Spleen (tissue), 11 donors: ENCODE data around the gene CYP11A1. TPM values are rescaled to one million over a fixed set of nuclear protein-coding genes. Genes with fewer than 3 reads are reported as not detected.

Source experiments
- DNase-seq: peaks from one replicate; pipeline ENCODE4 v3.0.0-alpha.2; 2020
- H3K27ac ChIP-seq, 8 donors: fragments of 200-600 bp; sonication (generic) in 7 of 8; 1 replicate in 4 of 8; 2 replicates in 4 of 8; pipeline versions ENCODE4 v1.5.0 to v1.8.0; 2016 to 2021; ENCODE audit warnings: inconsistent platforms in 4 of 8, mild to moderate bottlenecking in 4 of 8, moderate library complexity in 1 of 8
- H3K27me3 ChIP-seq, 7 donors: fragments of 200-600 bp; sonication (generic) in 6 of 7; replicated peaks in 1 of 7; 1 replicate in 4 of 7; 2 replicates in 3 of 7; pipeline versions ENCODE4 v1.5.0 to v1.8.0; 2016 to 2021; ENCODE audit warnings: inconsistent platforms in 3 of 7, mild to moderate bottlenecking in 1 of 7
- H3K36me3 ChIP-seq, 6 donors: fragments of 200-600 bp; sonication (generic) in 5 of 6; 1 replicate in 4 of 6; 2 replicates in 2 of 6; pipeline versions ENCODE4 v1.5.0 to v1.8.0; 2016 to 2021; ENCODE audit warnings: inconsistent platforms in 2 of 6
- H3K4me1 ChIP-seq, 6 donors: fragments of 200-600 bp; sonication (generic) in 5 of 6; 1 replicate in 3 of 6; 2 replicates in 3 of 6; pipeline versions ENCODE4 v1.5.0 to v1.8.0; 2016 to 2021; ENCODE audit warnings: inconsistent platforms in 3 of 6
- H3K4me3 ChIP-seq, 8 donors: fragments of 200-600 bp; sonication (generic) in 7 of 8; 1 replicate in 4 of 8; 2 replicates in 4 of 8; pipeline versions ENCODE4 v1.5.0 to v1.8.0; 2016 to 2021; ENCODE audit warnings: inconsistent platforms in 4 of 8, mild to moderate bottlenecking in 4 of 8, moderate library complexity in 2 of 8
- H3K9me3 ChIP-seq, 8 donors: fragments of 200-600 bp; sonication (generic) in 7 of 8; 1 replicate in 4 of 8; 2 replicates in 4 of 8; pipeline versions ENCODE4 v1.5.0 to v1.8.0; 2016 to 2021; ENCODE audit warnings: inconsistent platforms in 4 of 8
- POLR2A ChIP-seq, 3 donors: fragments of 450-650 bp; IDR thresholded peaks; one replicate each; pipeline ENCODE4 v1.5.1; 2017; ENCODE audit warnings: antibody characterized with exemption in 3 of 3, mild to moderate bottlenecking in 1 of 3
- POLR2AphosphoS5 ChIP-seq, 3 donors: sonication (generic); formaldehyde crosslinking; IDR thresholded peaks; one replicate each; pipeline ENCODE4 v1.5.1; 2017; ENCODE audit warnings: antibody characterized with exemption in 3 of 3
- WGBS, 5 donors: extraction: QIAGEN DNeasy Blood & Tissue Kit in 3 of 5; methylation state at CpG; one replicate each; pipeline versions ENCODE4 v1.1.5 to v1.1.7; 2013 to 2018; 5-methylcytosine and 5-hydroxymethylcytosine counted together
- intact Hi-C: fragments of 100-400 bp; cut with DNase I; formaldehyde crosslinking; loops from one replicate; pipeline ENCODE4 v1.15.0; 2023; ENCODE audit warnings: low total_unique reads
- polyA plus RNA-seq, 3 donors: library from polyadenylated mRNA; stranded (reverse); fragments of 200-250 nt; gene quantifications; one replicate each; pipeline ENCODE4 v1.2.1, GENCODE V29; 2013
- total RNA-seq, 7 donors: library from RNA; depleted of rRNA in 3 of 7; stranded (reverse); fragments of >200 nt in 3 of 7; fragmentation: NEBNext Ultra II Directional in 4 of 7; extraction: Animal tissue kit (Norgen Biotek cat#: 25700) in 4 of 7; gene quantifications; one replicate each; pipeline versions ENCODE4 v1.1.0 to v1.2.1, GENCODE V29; 2016 to 2021
- TF ChIP-seq, protein P1 (sequence below), 11 experiments: fragments of 200-600 bp in 7 of 11; fragments of 450-650 bp in 4 of 11; sonication (generic) in 4 of 11; IDR thresholded peaks in 8 of 11; conservative IDR thresholded peaks in 3 of 11; 1 replicate in 7 of 11; 2 replicates in 4 of 11; pipeline versions ENCODE4 v1.4.0 to v1.8.0; 2016 to 2021; ENCODE audit warnings: antibody characterized with exemption in 11 of 11, inconsistent platforms in 4 of 11, mild to moderate bottlenecking in 1 of 11
- donor health status: healthy with polysubstance abuse.
- donor health status: DM: no; HTN: no; CAD: no; lungs with moderate emphysema.
- donor health status: DM: no; HTN: no; CAD: no.
- donor health status: Bipolar disorder and iron deficiency.
- donor health status: healthy.
- donor health status: DM: no; HTN: no; CAD: no.
- donor health status: DM: yes; HTN: yes; CAD: no.

The CYP11A1 gene
- total and polyA plus RNA-seq, 10 donors: 1.6 to 14.3 (median 4.9) TPM

DNA sequence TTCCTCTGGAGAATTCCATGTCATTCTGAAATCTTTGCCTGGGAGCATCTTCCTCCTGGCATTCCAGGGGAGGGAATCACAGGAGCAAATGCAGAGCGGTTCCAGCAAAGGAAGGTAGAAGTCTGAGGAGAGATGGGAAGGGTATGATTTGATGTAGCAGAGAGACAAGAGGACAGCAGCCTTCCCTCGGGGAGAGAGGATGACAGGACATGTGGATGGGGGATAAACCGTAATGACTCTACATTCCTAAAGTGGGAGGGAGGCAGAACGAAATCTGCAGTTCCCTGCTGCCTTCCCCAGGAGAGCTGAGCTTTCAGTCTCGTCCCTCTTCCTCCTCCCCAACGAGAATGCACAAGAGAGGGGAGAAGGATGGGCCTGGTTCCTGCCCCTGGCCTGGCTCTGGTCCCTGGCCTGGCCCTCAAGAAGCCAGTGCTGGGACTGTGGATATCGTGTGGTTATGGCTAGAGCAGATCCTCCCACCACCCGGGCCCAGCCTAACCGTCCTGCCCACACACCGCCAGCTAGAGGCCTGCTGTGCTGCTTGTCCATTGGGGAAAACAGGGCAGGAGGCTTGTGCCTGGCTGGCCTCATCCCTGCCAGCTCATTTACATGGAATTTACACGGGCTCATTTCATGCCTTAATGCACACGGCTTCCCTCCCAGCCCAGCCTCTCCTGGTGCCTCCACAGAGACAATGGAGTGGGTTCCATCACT lies 39.7 kb upstream of the CYP11A1 start:
- peaks cover 57 to 100% (median 86%) of the 10 kb centered on the region in 6 donors for H3K4me1 ChIP-seq
- intact Hi-C loops: no loop called here
- no peak overlapping the region for H3K4me3 ChIP-seq
- TF ChIP-seq POLR2AphosphoS5 (IDR thresholded peaks at IDR 0.05) (peak; percentile 22 to 67 (median 61)), POLR2A (IDR thresholded peaks at IDR 0.05) (no peak)
- TF ChIP-seq, protein P1, sequence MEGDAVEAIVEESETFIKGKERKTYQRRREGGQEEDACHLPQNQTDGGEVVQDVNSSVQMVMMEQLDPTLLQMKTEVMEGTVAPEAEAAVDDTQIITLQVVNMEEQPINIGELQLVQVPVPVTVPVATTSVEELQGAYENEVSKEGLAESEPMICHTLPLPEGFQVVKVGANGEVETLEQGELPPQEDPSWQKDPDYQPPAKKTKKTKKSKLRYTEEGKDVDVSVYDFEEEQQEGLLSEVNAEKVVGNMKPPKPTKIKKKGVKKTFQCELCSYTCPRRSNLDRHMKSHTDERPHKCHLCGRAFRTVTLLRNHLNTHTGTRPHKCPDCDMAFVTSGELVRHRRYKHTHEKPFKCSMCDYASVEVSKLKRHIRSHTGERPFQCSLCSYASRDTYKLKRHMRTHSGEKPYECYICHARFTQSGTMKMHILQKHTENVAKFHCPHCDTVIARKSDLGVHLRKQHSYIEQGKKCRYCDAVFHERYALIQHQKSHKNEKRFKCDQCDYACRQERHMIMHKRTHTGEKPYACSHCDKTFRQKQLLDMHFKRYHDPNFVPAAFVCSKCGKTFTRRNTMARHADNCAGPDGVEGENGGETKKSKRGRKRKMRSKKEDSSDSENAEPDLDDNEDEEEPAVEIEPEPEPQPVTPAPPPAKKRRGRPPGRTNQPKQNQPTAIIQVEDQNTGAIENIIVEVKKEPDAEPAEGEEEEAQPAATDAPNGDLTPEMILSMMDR (IDR thresholded peaks at IDR 0.05 in 8 of 11, conservative IDR thresholded peaks at IDR 0.05 in 3 of 11): no peak
- H3K27ac ChIP-seq: peak overlapping the region; percentile 48 to 93 (median 82)
- H3K9me3 ChIP-seq: no peaks in the 10 kb centered on the region
- peaks cover 0 to 33% (median 24%) of the 10 kb centered on the region in 6 donors for H3K36me3 ChIP-seq
- 31 to 62% (median 51%) methylated on average over 11 to 12 of the region's 12 CpGs for WGBS, 5 donors
- DNase-seq: no peak
- H3K27me3 ChIP-seq: no peaks in the 10 kb centered on the region

DNA sequence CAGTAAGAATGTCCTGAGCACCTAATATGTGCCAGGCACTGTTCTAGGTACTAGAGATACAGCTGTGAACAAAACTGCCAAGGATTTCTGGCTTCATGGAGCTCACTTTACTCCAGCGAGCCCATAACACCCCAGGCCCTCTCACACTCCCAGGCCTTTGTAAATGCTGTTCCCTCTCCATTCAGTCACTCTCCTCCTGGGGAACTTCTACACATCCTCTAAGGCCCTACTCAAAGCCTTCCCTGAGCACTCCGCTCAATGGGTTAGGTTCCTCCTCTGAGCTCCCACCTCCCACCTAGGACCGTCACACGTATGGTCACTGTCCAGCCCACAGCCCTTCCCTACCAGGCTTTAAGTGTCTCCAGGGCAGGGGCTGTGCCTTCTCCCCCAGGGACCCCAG lies 39.1 kb upstream of the CYP11A1 start:
- Histone ChIP-seq H3K36me3 (peaks cover 0 to 27% (median 17%) of the 10 kb centered on the region in 6 donors), H3K4me3 (no peak overlapping the region), H3K9me3 (no peaks in the 10 kb centered on the region), H3K4me1 (peaks cover 63 to 100% (median 90%) of the 10 kb centered on the region in 6 donors), H3K27ac (peak overlapping the region; percentile 48 to 93 (median 82)), H3K27me3 (no peaks in the 10 kb centered on the region)
- TF ChIP-seq, protein P1 (IDR thresholded peaks at IDR 0.05 in 8 of 11, conservative IDR thresholded peaks at IDR 0.05 in 3 of 11): no peak
- no peak for TF ChIP-seq POLR2AphosphoS5 (IDR thresholded peaks at IDR 0.05)
- no peak for TF ChIP-seq POLR2A (IDR thresholded peaks at IDR 0.05)
- DNase-seq: no peak
- 80 to 86% (median 84%) methylated on average over 4 of the region's 4 CpGs for WGBS, 5 donors
- intact Hi-C loops: no loop called here

DNA sequence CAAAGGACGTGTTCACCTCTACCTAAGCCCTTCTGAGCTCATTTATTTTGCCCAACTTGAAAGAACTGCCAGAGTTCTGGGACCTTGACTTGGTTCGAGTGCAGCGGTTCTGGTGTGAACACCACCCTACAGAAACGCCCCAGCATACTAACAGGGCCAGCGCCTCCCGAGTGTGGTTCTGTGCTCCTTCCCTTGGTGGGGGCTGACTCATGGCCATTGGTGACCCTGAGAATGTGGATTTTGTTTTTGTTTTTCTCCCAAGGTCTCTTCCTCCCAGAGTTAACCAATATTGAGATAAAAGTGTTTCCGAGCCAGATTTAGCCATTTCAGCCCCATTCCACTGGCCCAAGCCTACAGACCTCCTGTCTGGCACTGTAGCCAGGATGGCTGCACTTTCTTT lies 38.4 kb upstream of the CYP11A1 start:
- no peaks in the 10 kb centered on the region for H3K27me3 ChIP-seq
- H3K9me3 ChIP-seq: no peaks in the 10 kb centered on the region
- 60 to 85% (median 66%) methylated on average over 7 of the region's 7 CpGs for WGBS, 5 donors
- TF ChIP-seq POLR2AphosphoS5 (IDR thresholded peaks at IDR 0.05) (peak in 2 of 3 donors; percentile 57 to 64), POLR2A (IDR thresholded peaks at IDR 0.05) (no peak)
- DNase-seq: no peak
- peaks cover 69 to 100% (median 94%) of the 10 kb centered on the region in 6 donors for H3K4me1 ChIP-seq
- H3K4me3 ChIP-seq: no peak overlapping the region
- intact Hi-C loops: no loop called here
- H3K36me3 ChIP-seq: peaks cover 0 to 20% (median 10%) of the 10 kb centered on the region in 6 donors
- peak overlapping the region; percentile 48 to 93 (median 82) for H3K27ac ChIP-seq

DNA sequence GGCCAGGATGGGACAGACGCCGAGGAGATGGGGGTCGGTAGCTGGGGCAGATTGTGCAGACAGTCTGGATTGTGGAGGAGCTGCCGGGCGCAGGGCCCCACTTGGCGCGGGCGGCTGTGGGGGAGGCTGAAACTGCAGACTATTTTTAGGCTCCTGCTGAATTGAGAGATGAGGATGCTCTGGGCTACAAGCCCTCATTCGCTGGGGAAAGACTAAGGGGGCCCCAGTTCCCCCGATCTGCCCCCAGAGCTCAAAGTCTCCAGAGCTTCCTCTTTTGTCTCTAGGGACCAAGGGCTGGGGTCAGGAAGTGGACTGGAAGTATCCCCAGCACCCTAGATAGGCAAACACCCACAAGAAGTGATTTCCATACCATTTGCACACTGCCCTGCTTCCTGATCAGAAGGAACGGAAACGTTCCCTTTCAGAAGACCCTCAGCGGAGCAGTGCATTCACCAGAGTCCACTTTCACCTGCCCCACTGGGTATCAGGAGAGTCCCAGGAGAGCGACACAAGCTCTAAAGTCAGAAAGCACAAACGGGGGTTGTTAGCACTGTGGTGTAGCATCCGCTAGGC lies 36.6 kb upstream of the CYP11A1 start:
- WGBS, 5 donors: 22 to 42% (median 29%) methylated on average over 16 of the region's 16 CpGs
- H3K36me3 ChIP-seq: peaks cover 0 to 3% (median 0%) of the 10 kb centered on the region in 6 donors
- intact Hi-C loops: no loop called here
- H3K27ac ChIP-seq: peak overlapping the region; percentile 67 to 93 (median 84)
- TF ChIP-seq POLR2AphosphoS5 (IDR thresholded peaks at IDR 0.05) (peak; percentile 54 to 58 (median 56)), POLR2A (IDR thresholded peaks at IDR 0.05) (no peak)
- TF ChIP-seq, protein P1 (IDR thresholded peaks at IDR 0.05 in 8 of 11, conservative IDR thresholded peaks at IDR 0.05 in 3 of 11): no peak
- no peak for DNase-seq
- H3K4me3 ChIP-seq: peak overlapping the region in 2 of 8 donors; percentile 7 to 46
- H3K9me3 ChIP-seq: no peaks in the 10 kb centered on the region
- H3K27me3 ChIP-seq: no peaks in the 10 kb centered on the region
- H3K4me1 ChIP-seq: peaks cover 81 to 100% (median 98%) of the 10 kb centered on the region in 6 donors
